ENCODE measurements around the gene RAB30.

The RAB30 gene

DNA sequence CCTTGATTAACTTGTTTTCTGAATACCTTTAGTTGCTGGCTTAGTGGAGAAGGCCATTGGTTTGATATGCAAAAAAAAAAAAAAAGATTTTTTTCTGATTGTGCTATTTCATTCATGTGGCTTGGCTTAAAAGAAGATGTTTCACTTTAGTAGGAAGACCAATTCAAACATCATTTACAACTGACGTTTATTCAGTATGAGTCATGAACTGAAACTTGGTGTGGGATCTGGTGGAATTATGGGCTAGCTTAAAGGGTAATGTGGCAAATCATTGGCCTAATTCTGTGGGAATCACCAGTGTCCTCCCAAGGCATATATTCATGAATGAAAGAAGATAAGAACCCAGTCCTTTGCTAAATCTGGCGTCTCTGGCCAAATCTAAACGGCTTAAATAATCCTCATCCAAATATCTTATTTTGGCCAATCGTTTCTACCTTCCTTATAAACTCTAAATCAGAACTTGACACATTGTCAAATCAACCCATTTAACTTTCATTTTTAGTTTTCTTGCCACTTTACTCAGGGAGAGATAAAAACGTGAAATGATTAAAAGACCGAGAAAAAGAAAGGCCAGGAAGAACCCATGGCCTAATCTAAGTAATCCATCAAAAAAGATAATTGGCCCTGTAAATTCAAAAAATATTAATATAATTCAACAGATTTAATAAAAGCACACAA, 93.1 kb downstream of the RAB30 start:
- H3K79me1 ChIP-seq (ENCODE audit: low read depth, low read length), result no peaks in the 10 kb centered on the region
- no peak for DNase-seq (ENCODE audit: low spot score)
- H2BK15ac ChIP-seq (ENCODE audit: low read length), result no peak overlapping the region
- H2AFZ ChIP-seq (ENCODE audit: low read length), result no peak overlapping the region
- H3K4me3 ChIP-seq (ENCODE audit: low read length in 2 of 2), result no peak overlapping the region
- H3K4me1 ChIP-seq (ENCODE audit: control insufficient read depth in 2 of 2, insufficient read depth in 1 of 2, low read depth in 1 of 2, low read length in 2 of 2), result no peaks in the 10 kb centered on the region
- no peaks in the 10 kb centered on the region for H3K9me3 ChIP-seq (replicated peaks in 1 of 2; ENCODE audit: control insufficient read depth in 2 of 2, insufficient read depth in 1 of 2, low read depth in 1 of 2, low read length in 2 of 2)
- H3K27me3 ChIP-seq (ENCODE audit: control insufficient read depth in 3 of 3, insufficient read depth in 3 of 3, low read depth in 1 of 3, low read length in 3 of 3), result no peaks in the 10 kb centered on the region
- no peaks in the 10 kb centered on the region for H3K36me3 ChIP-seq (replicated peaks in 1 of 2; ENCODE audit: control insufficient read depth in 2 of 2, insufficient read depth in 2 of 2, low read length in 2 of 2)
- H3K14ac ChIP-seq (ENCODE audit: low read length), result no peak overlapping the region
- H3K9ac ChIP-seq (ENCODE audit: low read depth, low read length, poor library complexity), result no peak overlapping the region
- H3K27ac ChIP-seq (replicated peaks; ENCODE audit: low read length), result no peak overlapping the region
- no peak overlapping the region for H4K8ac ChIP-seq (ENCODE audit: low read depth, low read length)
- 100% methylated on average over 1 of the region's 6 CpGs for WGBS, 2 donors (ENCODE audit: extremely low coverage in 2 of 2, insufficient read length in 2 of 2, insufficient replicate concordance in 1 of 2)
- no peak overlapping the region for H3K23ac ChIP-seq (ENCODE audit: low read depth, low read length, poor library complexity)
- no peak overlapping the region for H4K91ac ChIP-seq (ENCODE audit: low read depth, low read length, poor library complexity)
- no peak overlapping the region for H2BK12ac ChIP-seq (ENCODE audit: low read length)
- no peak overlapping the region for H3K4ac ChIP-seq (ENCODE audit: low read length)
- H3K4me2 ChIP-seq (ENCODE audit: insufficient read depth, low read length, poor library complexity, severe bottlenecking), result no peak overlapping the region
- H2BK120ac ChIP-seq (ENCODE audit: low read depth, low read length), result no peak overlapping the region
- no peak overlapping the region for H2BK5ac ChIP-seq (ENCODE audit: low read length)
- no peak overlapping the region for H3K18ac ChIP-seq (ENCODE audit: low read length)
- H2AK5ac ChIP-seq (ENCODE audit: low read depth, low read length), result no peak overlapping the region

DNA sequence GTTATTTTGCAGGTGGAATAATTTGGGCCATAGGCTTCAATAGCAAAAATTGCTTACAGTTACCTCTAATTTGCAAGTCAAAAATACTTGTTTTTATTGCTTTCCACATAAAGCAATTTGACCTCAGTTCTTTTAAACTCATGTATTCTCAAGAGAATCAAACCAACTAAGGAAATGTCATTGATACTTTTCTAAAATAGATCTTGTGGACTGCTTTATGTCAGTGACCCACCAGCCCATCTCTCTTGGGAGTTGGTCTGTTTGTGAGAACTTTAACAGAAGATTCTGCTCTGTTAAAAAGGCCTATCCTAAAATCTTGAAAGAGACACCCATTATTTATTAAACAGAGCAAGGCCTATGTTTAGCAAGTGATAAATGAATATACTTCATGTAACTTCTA, 94.9 kb downstream of the RAB30 start:
- Histone ChIP-seq H4K91ac (ENCODE audit: low read depth, low read length, poor library complexity) (no peak overlapping the region), H3K18ac (ENCODE audit: low read length) (no peak overlapping the region), H3K9ac (ENCODE audit: low read depth, low read length, poor library complexity) (no peak overlapping the region), H3K79me1 (ENCODE audit: low read depth, low read length) (no peaks in the 10 kb centered on the region), H3K27ac (replicated peaks; ENCODE audit: low read length) (no peak overlapping the region), H2BK12ac (ENCODE audit: low read length) (no peak overlapping the region), H3K36me3 (replicated peaks in 1 of 2; ENCODE audit: control insufficient read depth in 2 of 2, insufficient read depth in 2 of 2, low read length in 2 of 2) (no peaks in the 10 kb centered on the region), H3K27me3 (ENCODE audit: control insufficient read depth in 3 of 3, insufficient read depth in 3 of 3, low read depth in 1 of 3, low read length in 3 of 3) (no peaks in the 10 kb centered on the region), H2AFZ (ENCODE audit: low read length) (no peak overlapping the region), H3K4ac (ENCODE audit: low read length) (no peak overlapping the region), H3K9me3 (replicated peaks in 1 of 2; ENCODE audit: control insufficient read depth in 2 of 2, insufficient read depth in 1 of 2, low read depth in 1 of 2, low read length in 2 of 2) (no peaks in the 10 kb centered on the region), H3K23ac (ENCODE audit: low read depth, low read length, poor library complexity) (no peak overlapping the region), H2BK15ac (ENCODE audit: low read length) (no peak overlapping the region), H3K4me1 (ENCODE audit: control insufficient read depth in 2 of 2, insufficient read depth in 1 of 2, low read depth in 1 of 2, low read length in 2 of 2) (no peaks in the 10 kb centered on the region), H3K14ac (ENCODE audit: low read length) (no peak overlapping the region), H2BK120ac (ENCODE audit: low read depth, low read length) (no peak overlapping the region), H4K8ac (ENCODE audit: low read depth, low read length) (no peak overlapping the region), H2BK5ac (ENCODE audit: low read length) (no peak overlapping the region), H2AK5ac (ENCODE audit: low read depth, low read length) (no peak overlapping the region), H3K4me3 (ENCODE audit: low read length in 2 of 2) (no peak overlapping the region), H3K4me2 (ENCODE audit: insufficient read depth, low read length, poor library complexity, severe bottlenecking) (no peak overlapping the region)
- no peak for DNase-seq (ENCODE audit: low spot score)

DNA sequence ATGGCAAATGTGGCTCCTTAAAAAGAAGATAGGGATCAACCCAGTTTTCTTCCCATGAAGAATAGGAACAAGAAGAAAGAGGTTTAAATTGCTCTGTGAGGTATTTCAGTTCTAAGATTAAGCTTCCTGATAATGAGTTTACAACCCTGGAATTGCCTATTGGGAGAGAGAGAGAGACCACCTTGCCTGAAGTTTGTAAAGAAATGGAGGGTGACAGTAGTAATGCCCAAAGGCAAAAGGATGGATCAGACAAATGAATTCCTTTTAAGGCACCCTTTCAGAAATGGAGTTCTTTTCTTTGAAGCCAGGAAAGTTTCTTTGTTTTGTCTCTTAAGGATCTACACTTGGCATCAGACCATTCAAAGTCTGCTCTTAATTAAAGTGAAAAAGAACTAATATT, 95.8 kb downstream of the RAB30 start:
- Histone ChIP-seq H3K79me1 (ENCODE audit: low read depth, low read length) (no peaks in the 10 kb centered on the region), H2BK15ac (ENCODE audit: low read length) (no peak overlapping the region), H2BK5ac (ENCODE audit: low read length) (no peak overlapping the region), H3K23ac (ENCODE audit: low read depth, low read length, poor library complexity) (no peak overlapping the region), H3K4me3 (ENCODE audit: low read length in 2 of 2) (no peak overlapping the region), H3K27ac (replicated peaks; ENCODE audit: low read length) (no peak overlapping the region), H3K4me1 (ENCODE audit: control insufficient read depth in 2 of 2, insufficient read depth in 1 of 2, low read depth in 1 of 2, low read length in 2 of 2) (no peaks in the 10 kb centered on the region), H4K8ac (ENCODE audit: low read depth, low read length) (no peak overlapping the region), H2BK12ac (ENCODE audit: low read length) (no peak overlapping the region), H3K9ac (ENCODE audit: low read depth, low read length, poor library complexity) (no peak overlapping the region), H3K27me3 (ENCODE audit: control insufficient read depth in 3 of 3, insufficient read depth in 3 of 3, low read depth in 1 of 3, low read length in 3 of 3) (no peaks in the 10 kb centered on the region), H3K36me3 (replicated peaks in 1 of 2; ENCODE audit: control insufficient read depth in 2 of 2, insufficient read depth in 2 of 2, low read length in 2 of 2) (no peaks in the 10 kb centered on the region), H3K4ac (ENCODE audit: low read length) (no peak overlapping the region), H2BK120ac (ENCODE audit: low read depth, low read length) (no peak overlapping the region), H2AK5ac (ENCODE audit: low read depth, low read length) (no peak overlapping the region), H3K14ac (ENCODE audit: low read length) (no peak overlapping the region), H3K4me2 (ENCODE audit: insufficient read depth, low read length, poor library complexity, severe bottlenecking) (no peak overlapping the region), H2AFZ (ENCODE audit: low read length) (no peak overlapping the region), H3K18ac (ENCODE audit: low read length) (no peak overlapping the region), H3K9me3 (replicated peaks in 1 of 2; ENCODE audit: control insufficient read depth in 2 of 2, insufficient read depth in 1 of 2, low read depth in 1 of 2, low read length in 2 of 2) (no peaks in the 10 kb centered on the region), H4K91ac (ENCODE audit: low read depth, low read length, poor library complexity) (no peak overlapping the region)
- DNase-seq (ENCODE audit: low spot score), result no peak

GRCh38 chr11:82974851-82975250, 96.8 kb downstream of the RAB30 start:
- DNase-seq (ENCODE audit: low spot score), result no peak
- Histone ChIP-seq H4K91ac (ENCODE audit: low read depth, low read length, poor library complexity) (no peak overlapping the region), H3K4me2 (ENCODE audit: insufficient read depth, low read length, poor library complexity, severe bottlenecking) (no peak overlapping the region), H3K9me3 (replicated peaks in 1 of 2; ENCODE audit: control insufficient read depth in 2 of 2, insufficient read depth in 1 of 2, low read depth in 1 of 2, low read length in 2 of 2) (no peaks in the 10 kb centered on the region), H2AK5ac (ENCODE audit: low read depth, low read length) (no peak overlapping the region), H3K4me1 (ENCODE audit: control insufficient read depth in 2 of 2, insufficient read depth in 1 of 2, low read depth in 1 of 2, low read length in 2 of 2) (no peaks in the 10 kb centered on the region), H2BK5ac (ENCODE audit: low read length) (no peak overlapping the region), H3K23ac (ENCODE audit: low read depth, low read length, poor library complexity) (no peak overlapping the region), H3K36me3 (replicated peaks in 1 of 2; ENCODE audit: control insufficient read depth in 2 of 2, insufficient read depth in 2 of 2, low read length in 2 of 2) (no peaks in the 10 kb centered on the region), H2BK120ac (ENCODE audit: low read depth, low read length) (no peak overlapping the region), H2BK12ac (ENCODE audit: low read length) (no peak overlapping the region), H3K18ac (ENCODE audit: low read length) (no peak overlapping the region), H3K4me3 (ENCODE audit: low read length in 2 of 2) (no peak overlapping the region), H3K14ac (ENCODE audit: low read length) (no peak overlapping the region), H3K27me3 (ENCODE audit: control insufficient read depth in 3 of 3, insufficient read depth in 3 of 3, low read depth in 1 of 3, low read length in 3 of 3) (no peaks in the 10 kb centered on the region), H2AFZ (ENCODE audit: low read length) (no peak overlapping the region), H3K4ac (ENCODE audit: low read length) (no peak overlapping the region), H4K8ac (ENCODE audit: low read depth, low read length) (no peak overlapping the region), H3K27ac (replicated peaks; ENCODE audit: low read length) (no peak overlapping the region), H3K9ac (ENCODE audit: low read depth, low read length, poor library complexity) (no peak overlapping the region), H3K79me1 (ENCODE audit: low read depth, low read length) (no peaks in the 10 kb centered on the region), H2BK15ac (ENCODE audit: low read length) (no peak overlapping the region)
- no CpG with 5 or more reads among the region's 2 CpGs for WGBS, 2 donors (ENCODE audit: extremely low coverage in 2 of 2, insufficient read length in 2 of 2, insufficient replicate concordance in 1 of 2)
